ENCODE measurements around the gene GOLT1A. TPM values are rescaled to one million over a fixed set of nuclear protein-coding genes. Genes with fewer than 3 reads are reported as not detected.

GOLT1A gene
- polyA plus RNA-seq, 3 donors, result not detected

DNA sequence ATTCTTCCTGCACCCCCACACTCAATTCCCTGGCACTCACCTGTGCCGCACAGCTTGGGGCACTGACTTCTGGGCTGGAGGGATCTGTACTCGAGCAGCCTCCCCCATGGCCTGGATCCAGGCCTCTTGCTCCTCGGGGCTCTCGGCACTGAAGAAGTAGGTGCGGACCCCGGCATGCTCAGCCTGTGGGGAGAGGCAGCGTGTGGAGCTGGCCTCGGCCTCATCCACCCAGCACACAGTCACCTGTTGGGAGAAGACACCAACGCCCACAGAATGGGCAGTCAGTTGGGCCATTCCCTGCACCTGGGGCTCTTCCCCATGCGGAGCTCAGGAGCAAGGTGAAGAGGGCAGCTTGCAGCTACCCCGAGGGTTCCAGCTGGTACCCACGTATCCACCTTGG is 47.5 kb upstream of the GOLT1A start:
- no peak overlapping the region for H3K4me2 ChIP-seq (replicated peaks; ENCODE audit: extremely low read depth, low read length, poor library complexity, severe bottlenecking)
- H3K4me3 Mint-ChIP-seq, result no peak overlapping the region
- WGBS (ENCODE audit: insufficient coverage), result 93% methylated on average over 11 of the region's 12 CpGs
- H3K36me3 ChIP-seq (replicated peaks in 1 of 2; ENCODE audit: control insufficient read depth in 1 of 2, insufficient read depth in 2 of 2, low read length in 2 of 2), result no peaks in the 10 kb centered on the region
- H3K79me2 ChIP-seq (ENCODE audit: insufficient read depth, low read length), result no peaks in the 10 kb centered on the region
- TF ChIP-seq, protein P1, sequence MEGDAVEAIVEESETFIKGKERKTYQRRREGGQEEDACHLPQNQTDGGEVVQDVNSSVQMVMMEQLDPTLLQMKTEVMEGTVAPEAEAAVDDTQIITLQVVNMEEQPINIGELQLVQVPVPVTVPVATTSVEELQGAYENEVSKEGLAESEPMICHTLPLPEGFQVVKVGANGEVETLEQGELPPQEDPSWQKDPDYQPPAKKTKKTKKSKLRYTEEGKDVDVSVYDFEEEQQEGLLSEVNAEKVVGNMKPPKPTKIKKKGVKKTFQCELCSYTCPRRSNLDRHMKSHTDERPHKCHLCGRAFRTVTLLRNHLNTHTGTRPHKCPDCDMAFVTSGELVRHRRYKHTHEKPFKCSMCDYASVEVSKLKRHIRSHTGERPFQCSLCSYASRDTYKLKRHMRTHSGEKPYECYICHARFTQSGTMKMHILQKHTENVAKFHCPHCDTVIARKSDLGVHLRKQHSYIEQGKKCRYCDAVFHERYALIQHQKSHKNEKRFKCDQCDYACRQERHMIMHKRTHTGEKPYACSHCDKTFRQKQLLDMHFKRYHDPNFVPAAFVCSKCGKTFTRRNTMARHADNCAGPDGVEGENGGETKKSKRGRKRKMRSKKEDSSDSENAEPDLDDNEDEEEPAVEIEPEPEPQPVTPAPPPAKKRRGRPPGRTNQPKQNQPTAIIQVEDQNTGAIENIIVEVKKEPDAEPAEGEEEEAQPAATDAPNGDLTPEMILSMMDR (IDR thresholded peaks at IDR 0.05), result no peak
- peaks cover 0 to 3% (median 2%) of the 10 kb centered on the region in 3 donors for H3K27me3 Mint-ChIP-seq (ENCODE audit: low read depth in 3 of 3)
- no peak overlapping the region for H2AFZ ChIP-seq (ENCODE audit: insufficient read depth, low read depth, low read length, poor library complexity, severe bottlenecking)
- DNase-seq, result no peak
- no peaks in the 10 kb centered on the region for H3K36me3 Mint-ChIP-seq
- no peak overlapping the region for H3K27ac ChIP-seq (ENCODE audit: low read depth in 1 of 2, low read length in 2 of 2)
- intact Hi-C loops (cut with micrococcal nuclease), result loop anchor here in 1 of 2 donors (10.0 kb wide), 1 partner anchor 104 kb away; no protein-coding TSS in a partner anchor
- no peaks in the 10 kb centered on the region for H3K9me3 ChIP-seq (replicated peaks in 1 of 2; ENCODE audit: control insufficient read depth in 1 of 2, insufficient read depth in 1 of 2, low read length in 2 of 2)
- H3K9ac ChIP-seq (ENCODE audit: insufficient read depth, low read length, poor library complexity, severe bottlenecking), result no peak overlapping the region
- no peaks in the 10 kb centered on the region for H3K27me3 ChIP-seq (ENCODE audit: control insufficient read depth in 2 of 2, insufficient read depth in 2 of 2, low read length in 2 of 2)
- H3K9me3 Mint-ChIP-seq, result no peaks in the 10 kb centered on the region
- no peaks in the 10 kb centered on the region for H4K20me1 ChIP-seq (ENCODE audit: insufficient read depth, low read length)
- no peak overlapping the region for H3K4me3 ChIP-seq (replicated peaks in 1 of 3; ENCODE audit: low read depth in 2 of 3, low read length in 3 of 3)
- no peak overlapping the region for H3K27ac Mint-ChIP-seq
- no peaks in the 10 kb centered on the region for H3K4me1 Mint-ChIP-seq
- H3K4me1 ChIP-seq (ENCODE audit: control insufficient read depth in 1 of 2, insufficient read depth in 2 of 2, low read length in 2 of 2), result no peaks in the 10 kb centered on the region

DNA sequence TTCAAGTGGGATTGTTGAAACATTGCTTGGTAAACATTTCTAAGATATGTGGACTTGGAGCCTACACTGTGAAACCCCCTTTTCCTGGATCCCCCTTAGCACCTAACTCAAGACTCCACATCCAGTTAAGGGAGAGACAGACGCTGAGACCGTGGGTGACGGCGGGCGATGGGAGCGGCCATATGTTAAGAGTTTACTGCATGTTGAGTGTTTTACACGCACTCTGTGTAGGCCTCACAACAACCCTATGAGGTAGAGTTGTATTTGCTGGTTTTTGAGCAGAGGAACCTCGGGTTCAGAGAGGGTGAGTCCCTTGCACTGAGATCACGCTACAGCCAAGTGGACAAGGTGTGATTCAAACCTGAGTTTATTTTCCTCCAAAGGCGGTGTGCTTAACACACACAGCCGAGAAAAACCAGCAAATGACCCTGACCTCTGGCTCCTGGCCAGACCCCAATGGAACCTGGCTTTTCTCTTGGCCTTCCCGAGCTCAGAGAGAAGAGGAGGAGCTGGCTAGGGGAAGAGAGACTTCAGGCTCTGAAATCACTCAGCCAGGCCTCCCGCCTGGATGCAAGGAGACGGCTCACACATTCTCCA is 46.9 kb upstream of the GOLT1A start:
- no peaks in the 10 kb centered on the region for H3K36me3 ChIP-seq (replicated peaks in 1 of 2; ENCODE audit: control insufficient read depth in 1 of 2, insufficient read depth in 2 of 2, low read length in 2 of 2)
- Mint-ChIP-seq H3K9me3 (no peaks in the 10 kb centered on the region), H3K4me3 (no peak overlapping the region), H3K27ac (no peak overlapping the region), H3K27me3 (ENCODE audit: low read depth in 3 of 3) (peaks cover 0 to 5% (median 2%) of the 10 kb centered on the region in 3 donors), H3K36me3 (no peaks in the 10 kb centered on the region), H3K4me1 (peaks cover under 1% of the 10 kb centered on the region)
- no peak overlapping the region for H3K4me2 ChIP-seq (replicated peaks; ENCODE audit: extremely low read depth, low read length, poor library complexity, severe bottlenecking)
- 89% methylated on average over 7 of the region's 14 CpGs for WGBS (ENCODE audit: insufficient coverage)
- TF ChIP-seq, protein P1 (IDR thresholded peaks at IDR 0.05), result no peak
- H3K4me1 ChIP-seq (ENCODE audit: control insufficient read depth in 1 of 2, insufficient read depth in 2 of 2, low read length in 2 of 2), result no peaks in the 10 kb centered on the region
- H3K9me3 ChIP-seq (replicated peaks in 1 of 2; ENCODE audit: control insufficient read depth in 1 of 2, insufficient read depth in 1 of 2, low read length in 2 of 2), result no peaks in the 10 kb centered on the region
- DNase-seq, result no peak
- no peak overlapping the region for H3K27ac ChIP-seq (ENCODE audit: low read depth in 1 of 2, low read length in 2 of 2)
- H3K4me3 ChIP-seq (replicated peaks in 1 of 3; ENCODE audit: low read depth in 2 of 3, low read length in 3 of 3), result no peak overlapping the region
- H4K20me1 ChIP-seq (ENCODE audit: insufficient read depth, low read length), result no peaks in the 10 kb centered on the region
- H3K79me2 ChIP-seq (ENCODE audit: insufficient read depth, low read length), result no peaks in the 10 kb centered on the region
- intact Hi-C loops (cut with micrococcal nuclease), result loop anchor here in 1 of 2 donors (10.0 kb wide), 1 partner anchor 104 kb away; no protein-coding TSS in a partner anchor
- no peak overlapping the region for H2AFZ ChIP-seq (ENCODE audit: insufficient read depth, low read depth, low read length, poor library complexity, severe bottlenecking)
- H3K27me3 ChIP-seq (ENCODE audit: control insufficient read depth in 2 of 2, insufficient read depth in 2 of 2, low read length in 2 of 2), result no peaks in the 10 kb centered on the region
- H3K9ac ChIP-seq (ENCODE audit: insufficient read depth, low read length, poor library complexity, severe bottlenecking), result no peak overlapping the region
